Neural progenitor cell (in vitro differentiated cells): ENCODE data around the gene STAT5B. TPM values are rescaled to one million over a fixed set of nuclear protein-coding genes. Genes with fewer than 3 reads are reported as not detected.

Source experiments
- DNase-seq: peaks from one replicate; pipeline ENCODE4 v3.0.0-alpha.2; 2016; ENCODE audit warnings: low spot score
- H2AFZ ChIP-seq: fragments of 200-600 bp; sonication (generic); replicated peaks from 2 replicates; pipeline ENCODE4 v1.6.1; 2016; ENCODE audit warnings: antibody characterized with exemption
- H3F3A ChIP-seq: fragments of 200-600 bp; sonication (generic); 2 replicates; pipeline ENCODE4 v1.6.1; 2016; ENCODE audit warnings: antibody characterized with exemption, low read depth
- H3K27ac ChIP-seq: fragments of 200-600 bp; sonication (generic); 2 replicates; pipeline ENCODE4 v1.5.1; 2016; ENCODE audit warnings: mild to moderate bottlenecking
- H3K27me3 ChIP-seq: fragments of 200-600 bp; sonication (generic); 2 replicates; pipeline ENCODE4 v1.6.1; 2016; ENCODE audit warnings: mild to moderate bottlenecking, moderate library complexity
- H3K36me3 ChIP-seq: fragments of 200-600 bp; sonication (generic); 2 replicates; pipeline ENCODE4 v1.5.1; 2016
- H3K4me1 ChIP-seq: fragments of 200-600 bp; sonication (generic); 2 replicates; pipeline ENCODE4 v1.6.1; 2016; ENCODE audit warnings: mixed run types
- H3K4me2 ChIP-seq: fragments of 200-600 bp; sonication (generic); 2 replicates; pipeline ENCODE4 v1.6.1; 2016
- H3K4me3 ChIP-seq: fragments of 200-600 bp; sonication (generic); 2 replicates; pipeline ENCODE4 v1.5.1; 2016
- H3K79me2 ChIP-seq: fragments of 200-600 bp; sonication (generic); 2 replicates; pipeline ENCODE4 v1.6.1; 2016; ENCODE audit warnings: low read depth
- H3K9ac ChIP-seq: fragments of 200-600 bp; sonication (generic); 2 replicates; pipeline ENCODE4 v1.6.1; 2016
- H3K9me3 ChIP-seq: fragments of 200-600 bp; sonication (generic); 2 replicates; pipeline ENCODE4 v1.5.1; 2016; ENCODE audit warnings: low read depth
- H4K20me1 ChIP-seq: fragments of 200-600 bp; sonication (generic); 2 replicates; pipeline ENCODE4 v1.6.1; 2016; ENCODE audit warnings: low read depth
- H3K27ac Mint-ChIP-seq: 3 replicates; pipeline ENCODE4 v1.8.0; 2021; ENCODE audit warnings: mixed read lengths
- H3K27me3 Mint-ChIP-seq: 2 replicates; pipeline ENCODE4 v1.8.0; 2022; ENCODE audit warnings: low read depth, mild to moderate bottlenecking, inconsistent platforms, moderate library complexity, mixed read lengths; ENCODE audit not compliant: insufficient read depth
- H3K36me3 Mint-ChIP-seq: 3 replicates; pipeline ENCODE4 v1.8.0; 2021; ENCODE audit warnings: mixed read lengths
- H3K4me1 Mint-ChIP-seq: 3 replicates; pipeline ENCODE4 v1.8.0; 2021; ENCODE audit warnings: mixed read lengths
- H3K4me3 Mint-ChIP-seq: 3 replicates; pipeline ENCODE4 v1.8.0; 2021; ENCODE audit warnings: mild to moderate bottlenecking, moderate library complexity, mixed read lengths
- H3K9me3 Mint-ChIP-seq: 3 replicates; pipeline ENCODE4 v1.8.0; 2020; ENCODE audit warnings: mixed read lengths
- CTCF ChIP-seq: fragments of 200-600 bp; sonication (generic); IDR thresholded peaks from 2 replicates; pipeline ENCODE4 v1.5.1; 2017; ENCODE audit warnings: antibody characterized with exemption, mild to moderate bottlenecking
- EZH2 ChIP-seq: fragments of 200-600 bp; sonication (generic); IDR thresholded peaks from 2 replicates; pipeline ENCODE4 v1.6.1; 2017; ENCODE audit warnings: antibody characterized with exemption, mild to moderate bottlenecking, moderate library complexity
- EZH2phosphoT487 ChIP-seq: fragments of 200-600 bp; sonication (generic); IDR thresholded peaks from 2 replicates; pipeline ENCODE4 v1.6.1; 2017; ENCODE audit warnings: antibody characterized with exemption
- total RNA-seq: library from RNA; depleted of rRNA; stranded (reverse); fragments of >200 nt; gene quantifications from 2 replicates; pipeline ENCODE4 v1.2.3, GENCODE V29; 2015; ENCODE audit warnings: low replicate concordance

Gene STAT5B
- total RNA-seq, 1 donor from 2014 or later, result 96.4 TPM

- Mint-ChIP-seq H3K27ac (no peak overlapping the region), H3K4me3 (no peak overlapping the region), H3K36me3 (peaks cover 5% of the 10 kb centered on the region), H3K9me3 (peaks cover 5% of the 10 kb centered on the region), H3K27me3 (no peaks in the 10 kb centered on the region), H3K4me1 (peaks cover 20% of the 10 kb centered on the region)
- Histone ChIP-seq H2AFZ (no peak overlapping the region), H3K79me2 (peaks cover 99% of the 10 kb centered on the region), H3K9ac (no peak overlapping the region), H3K4me2 (no peak overlapping the region), H3K27me3 (no peaks in the 10 kb centered on the region), H3K36me3 (no peaks in the 10 kb centered on the region), H3K9me3 (no peaks in the 10 kb centered on the region), H3F3A (peaks cover 8% of the 10 kb centered on the region), H3K4me3 (no peak overlapping the region), H3K27ac (no peak overlapping the region), H3K4me1 (peaks cover 22% of the 10 kb centered on the region), H4K20me1 (peaks cover 63% of the 10 kb centered on the region)
- no peak for DNase-seq
- TF ChIP-seq EZH2phosphoT487, result no peak
- no peak for TF ChIP-seq CTCF
- TF ChIP-seq EZH2, result no peak
Observed at GRCh38 chr17:42270170-42270535, 6.0 kb downstream of the STAT5B start.

GRCh38 chr17:42268236-42268635 is 8.0 kb downstream of the STAT5B start:
- Histone ChIP-seq H3K79me2 (peaks cover 89% of the 10 kb centered on the region), H3K4me2 (no peak overlapping the region), H3K4me1 (peaks cover 4% of the 10 kb centered on the region), H3K9ac (no peak overlapping the region), H3K4me3 (no peak overlapping the region), H3F3A (no peaks in the 10 kb centered on the region), H3K36me3 (no peaks in the 10 kb centered on the region), H3K27me3 (no peaks in the 10 kb centered on the region), H4K20me1 (peaks cover 48% of the 10 kb centered on the region), H3K9me3 (no peaks in the 10 kb centered on the region), H2AFZ (no peak overlapping the region), H3K27ac (no peak overlapping the region)
- H3K27me3 Mint-ChIP-seq, result no peaks in the 10 kb centered on the region
- H3K27ac Mint-ChIP-seq, result no peak overlapping the region
- H3K4me3 Mint-ChIP-seq, result no peak overlapping the region
- peaks cover 5% of the 10 kb centered on the region for H3K9me3 Mint-ChIP-seq
- peaks cover 5% of the 10 kb centered on the region for H3K4me1 Mint-ChIP-seq
- H3K36me3 Mint-ChIP-seq, result peaks cover 5% of the 10 kb centered on the region
- no peak for DNase-seq
- TF ChIP-seq EZH2, result no peak
- no peak for TF ChIP-seq EZH2phosphoT487
- no peak for TF ChIP-seq CTCF

- H3K36me3 Mint-ChIP-seq, result peaks cover 5% of the 10 kb centered on the region
- no peak overlapping the region for H3K4me3 ChIP-seq
- no peak overlapping the region for H2AFZ ChIP-seq
- H3K9me3 ChIP-seq, result no peaks in the 10 kb centered on the region
- H3K4me1 Mint-ChIP-seq, result no peaks in the 10 kb centered on the region
- H3K4me1 ChIP-seq, result no peaks in the 10 kb centered on the region
- no peaks in the 10 kb centered on the region for H3K36me3 ChIP-seq
- H3K27ac ChIP-seq, result no peak overlapping the region
- no peak overlapping the region for H3K27ac Mint-ChIP-seq
- H3K27me3 Mint-ChIP-seq, result no peaks in the 10 kb centered on the region
- no peaks in the 10 kb centered on the region for H3F3A ChIP-seq
- no peak overlapping the region for H3K9ac ChIP-seq
- no peak for TF ChIP-seq EZH2
- TF ChIP-seq CTCF, result no peak
- TF ChIP-seq EZH2phosphoT487, result no peak
- no peak overlapping the region for H3K4me3 Mint-ChIP-seq
- DNase-seq, result no peak
- H3K27me3 ChIP-seq, result no peaks in the 10 kb centered on the region
- no peak overlapping the region for H3K4me2 ChIP-seq
- H4K20me1 ChIP-seq, result peaks cover 37% of the 10 kb centered on the region
- H3K9me3 Mint-ChIP-seq, result peaks cover 5% of the 10 kb centered on the region
- peaks cover 88% of the 10 kb centered on the region for H3K79me2 ChIP-seq
Observed at GRCh38 chr17:42266918-42267766, 9.0 kb downstream of the STAT5B start.
